ENCODE measurements around the gene DUSP22. TPM values are rescaled to one million over a fixed set of nuclear protein-coding genes. Genes with fewer than 3 reads are reported as not detected.
A peak's percentile ranks its signal among the peaks of the same experiment; 100 is the strongest.

The DUSP22 gene
- total RNA-seq, 6 donors from 2014 or later: 49.9 to 108 (median 63.8) TPM

DNA sequence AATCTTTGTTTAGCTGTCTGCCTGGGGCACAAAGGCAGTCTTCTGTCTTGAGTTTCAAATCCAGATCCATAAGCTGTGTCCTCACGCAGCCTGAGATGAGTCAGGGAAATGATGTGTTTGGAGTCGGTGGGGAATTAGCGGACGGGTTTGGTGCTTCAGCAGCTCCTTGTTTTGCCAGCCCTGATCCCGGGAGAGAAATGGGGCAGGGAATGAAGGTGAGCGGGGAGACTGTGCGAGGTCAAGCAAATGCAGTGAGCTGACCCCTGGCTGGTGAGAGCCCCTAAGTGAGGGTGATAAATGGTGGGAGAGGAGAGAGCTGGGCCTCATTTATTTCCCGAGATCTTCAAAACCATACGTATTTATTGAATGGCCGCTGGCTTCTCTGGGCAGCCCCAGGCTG is 21.6 kb downstream of the DUSP22 start:
- peak in 1 of 2 donors; percentile 20 for DNase-seq
- no peak for ATAC-seq (ENCODE audit: low FRiP score in 2 of 2)
- Histone ChIP-seq H3K4me3 (no peak overlapping the region), H3K27me3 (no peaks in the 10 kb centered on the region), H3K27ac (no peak overlapping the region), H3K4me1 (peaks cover 11 to 23% (median 17%) of the 10 kb centered on the region in 4 donors), H3K36me3 (peaks cover 0 to 3% (median 0%) of the 10 kb centered on the region in 4 donors), H3K9me3 (no peaks in the 10 kb centered on the region)
- WGBS, 2 donors: 91 to 93% methylated on average over 10 of the region's 10 CpGs
- no peak for TF ChIP-seq EP300 (IDR thresholded peaks at IDR 0.05)
- TF ChIP-seq POLR2A (IDR thresholded peaks at IDR 0.05): no peak
- TF ChIP-seq, protein P1, sequence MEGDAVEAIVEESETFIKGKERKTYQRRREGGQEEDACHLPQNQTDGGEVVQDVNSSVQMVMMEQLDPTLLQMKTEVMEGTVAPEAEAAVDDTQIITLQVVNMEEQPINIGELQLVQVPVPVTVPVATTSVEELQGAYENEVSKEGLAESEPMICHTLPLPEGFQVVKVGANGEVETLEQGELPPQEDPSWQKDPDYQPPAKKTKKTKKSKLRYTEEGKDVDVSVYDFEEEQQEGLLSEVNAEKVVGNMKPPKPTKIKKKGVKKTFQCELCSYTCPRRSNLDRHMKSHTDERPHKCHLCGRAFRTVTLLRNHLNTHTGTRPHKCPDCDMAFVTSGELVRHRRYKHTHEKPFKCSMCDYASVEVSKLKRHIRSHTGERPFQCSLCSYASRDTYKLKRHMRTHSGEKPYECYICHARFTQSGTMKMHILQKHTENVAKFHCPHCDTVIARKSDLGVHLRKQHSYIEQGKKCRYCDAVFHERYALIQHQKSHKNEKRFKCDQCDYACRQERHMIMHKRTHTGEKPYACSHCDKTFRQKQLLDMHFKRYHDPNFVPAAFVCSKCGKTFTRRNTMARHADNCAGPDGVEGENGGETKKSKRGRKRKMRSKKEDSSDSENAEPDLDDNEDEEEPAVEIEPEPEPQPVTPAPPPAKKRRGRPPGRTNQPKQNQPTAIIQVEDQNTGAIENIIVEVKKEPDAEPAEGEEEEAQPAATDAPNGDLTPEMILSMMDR (IDR thresholded peaks at IDR 0.05): no peak
- TF ChIP-seq POLR2AphosphoS5 (IDR thresholded peaks at IDR 0.05): no peak

DNA sequence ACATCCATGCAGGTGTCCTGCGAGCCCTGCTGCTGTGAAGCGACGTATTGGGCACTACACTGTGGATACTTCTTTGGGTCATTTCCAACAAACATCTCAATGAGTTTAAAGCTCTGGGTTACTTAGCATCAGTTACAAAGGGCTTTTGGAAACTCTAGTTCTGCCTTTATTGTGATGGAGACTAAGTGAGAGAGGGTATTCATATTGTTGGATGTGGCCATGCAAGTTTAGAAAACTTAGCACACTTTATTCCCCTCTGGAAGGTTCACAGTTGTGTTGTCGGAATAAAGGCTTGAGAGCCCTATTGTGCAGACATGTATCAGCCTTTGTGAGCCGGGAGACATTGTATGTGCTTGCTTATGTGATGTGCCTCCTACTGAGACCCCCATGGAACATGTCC is 22.1 kb downstream of the DUSP22 start:
- peak in 1 of 2 donors; percentile 15 for DNase-seq
- TF ChIP-seq POLR2A (IDR thresholded peaks at IDR 0.05) (no peak), POLR2AphosphoS5 (IDR thresholded peaks at IDR 0.05) (no peak), EP300 (IDR thresholded peaks at IDR 0.05) (no peak)
- TF ChIP-seq, protein P1 (IDR thresholded peaks at IDR 0.05): no peak
- Histone ChIP-seq H3K27me3 (no peaks in the 10 kb centered on the region), H3K27ac (no peak overlapping the region), H3K4me1 (peaks cover 11 to 23% (median 17%) of the 10 kb centered on the region in 4 donors), H3K4me3 (no peak overlapping the region), H3K36me3 (peaks cover 0 to 3% (median 0%) of the 10 kb centered on the region in 4 donors), H3K9me3 (no peaks in the 10 kb centered on the region)
- 90% methylated on average over 5 of the region's 5 CpGs for WGBS, 2 donors
- no peak for ATAC-seq (ENCODE audit: low FRiP score in 2 of 2)

DNA sequence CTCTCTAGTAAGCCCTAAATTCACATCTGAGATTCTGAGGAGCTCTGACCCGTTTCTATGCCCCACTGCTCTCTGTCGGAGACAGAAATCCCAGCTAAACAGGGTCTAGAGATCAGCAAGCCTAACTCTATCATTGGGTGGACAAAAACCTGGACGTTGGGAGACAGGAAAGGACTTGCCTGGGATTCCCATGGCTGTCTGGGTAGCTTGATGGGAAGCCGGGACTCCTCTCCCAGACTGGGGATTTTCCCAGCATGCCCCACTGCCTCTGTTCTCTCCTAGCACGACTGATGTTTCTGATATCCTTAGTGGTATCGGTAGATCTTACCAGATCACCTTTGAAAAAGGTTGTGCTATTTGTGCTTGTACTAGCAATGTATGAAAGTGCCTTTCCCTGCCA is 22.9 kb downstream of the DUSP22 start:
- no peaks in the 10 kb centered on the region for H3K27me3 ChIP-seq
- no peak for ATAC-seq (ENCODE audit: low FRiP score in 2 of 2)

DNA sequence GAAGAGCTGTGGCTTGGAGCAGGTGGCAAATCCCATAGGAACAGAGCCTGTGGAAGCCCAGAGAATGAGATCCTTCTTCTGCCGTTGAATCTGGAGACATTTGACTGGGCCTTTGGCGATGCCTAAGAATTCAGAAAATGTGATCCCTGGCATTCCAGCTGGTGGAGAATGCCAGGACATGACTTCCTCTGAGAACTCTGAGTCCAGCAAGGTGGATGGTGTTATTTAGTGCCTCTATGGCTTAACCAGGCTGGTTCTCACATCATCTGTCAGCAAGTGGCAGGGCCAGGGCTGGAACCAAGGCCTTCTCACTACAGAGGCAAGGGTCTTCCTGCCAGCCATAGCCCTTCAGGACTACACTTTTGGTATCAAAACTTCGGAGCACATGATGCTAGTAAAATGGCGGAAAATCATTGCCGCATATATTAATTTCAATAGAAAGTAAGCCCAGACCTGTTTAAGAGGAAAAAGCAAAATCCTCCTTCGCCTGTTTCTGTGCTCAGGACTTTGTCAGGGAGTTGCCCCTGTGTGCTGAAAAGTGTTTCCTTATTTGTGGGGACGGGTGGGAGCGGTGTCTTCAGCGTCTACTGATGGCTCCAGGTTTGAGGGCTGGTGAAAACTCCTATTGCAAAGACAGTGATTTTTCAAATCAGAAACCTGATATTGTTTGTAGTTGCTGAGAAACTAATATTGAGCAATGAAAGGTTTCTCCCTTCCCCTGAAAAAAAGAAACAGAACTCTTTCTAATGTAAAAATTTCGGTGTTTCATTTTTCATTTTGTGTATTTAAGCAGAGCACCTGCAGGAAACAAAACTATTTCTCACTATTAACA is 23.9 kb downstream of the DUSP22 start:
- WGBS, 2 donors: 73 to 82% methylated on average over 10 of the region's 10 CpGs
- H3K4me1 ChIP-seq: peaks cover 11 to 23% (median 17%) of the 10 kb centered on the region in 4 donors

More for the DNA sequence above, 22.9 kb downstream of the DUSP22 start:
- DNase-seq: peak in 1 of 2 donors; percentile 20
- Histone ChIP-seq H3K4me1 (peaks cover 11 to 23% (median 17%) of the 10 kb centered on the region in 4 donors), H3K9me3 (no peaks in the 10 kb centered on the region), H3K4me3 (no peak overlapping the region), H3K27ac (no peak overlapping the region), H3K36me3 (peaks cover 0 to 3% (median 0%) of the 10 kb centered on the region in 4 donors)
- WGBS, 2 donors: 75 to 82% methylated on average over 6 of the region's 6 CpGs
- TF ChIP-seq EP300 (IDR thresholded peaks at IDR 0.05): no peak
- no peak for TF ChIP-seq POLR2A (IDR thresholded peaks at IDR 0.05)
- TF ChIP-seq POLR2AphosphoS5 (IDR thresholded peaks at IDR 0.05): no peak
- TF ChIP-seq, protein P1 (IDR thresholded peaks at IDR 0.05): no peak

More for the DNA sequence above, 23.9 kb downstream of the DUSP22 start:
- TF ChIP-seq EP300 (IDR thresholded peaks at IDR 0.05): no peak
- no peak for TF ChIP-seq POLR2AphosphoS5 (IDR thresholded peaks at IDR 0.05)
- TF ChIP-seq, protein P1 (IDR thresholded peaks at IDR 0.05): no peak
- TF ChIP-seq POLR2A (IDR thresholded peaks at IDR 0.05): no peak
- ATAC-seq (ENCODE audit: low FRiP score in 2 of 2) (no peak), DNase-seq (peak in 1 of 2 donors; percentile 19)
- no peak overlapping the region for H3K4me3 ChIP-seq
- no peaks in the 10 kb centered on the region for H3K9me3 ChIP-seq
- H3K27ac ChIP-seq: no peak overlapping the region
- H3K27me3 ChIP-seq: no peaks in the 10 kb centered on the region
- peaks cover 0 to 3% (median 0%) of the 10 kb centered on the region in 4 donors for H3K36me3 ChIP-seq

Data from upper lobe of left lung (tissue), 6 donors.